ENCODE results near the gene OR2M7.
"Not testable (repeated sequence)": the region's sequence is repeated elsewhere in the genome, so short reads cannot be mapped to it uniquely, and the experiment has no call there.

The OR2M7 gene, protein sequence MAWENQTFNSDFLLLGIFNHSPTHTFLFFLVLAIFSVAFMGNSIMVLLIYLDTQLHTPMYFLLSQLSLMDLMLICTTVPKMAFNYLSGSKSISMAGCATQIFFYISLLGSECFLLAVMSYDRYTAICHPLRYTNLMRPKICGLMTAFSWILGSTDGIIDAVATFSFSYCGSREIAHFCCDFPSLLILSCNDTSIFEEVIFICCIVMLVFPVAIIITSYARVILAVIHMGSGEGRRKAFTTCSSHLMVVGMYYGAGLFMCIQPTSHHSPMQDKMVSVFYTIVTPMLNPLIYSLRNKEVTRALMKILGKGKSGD

DNA sequence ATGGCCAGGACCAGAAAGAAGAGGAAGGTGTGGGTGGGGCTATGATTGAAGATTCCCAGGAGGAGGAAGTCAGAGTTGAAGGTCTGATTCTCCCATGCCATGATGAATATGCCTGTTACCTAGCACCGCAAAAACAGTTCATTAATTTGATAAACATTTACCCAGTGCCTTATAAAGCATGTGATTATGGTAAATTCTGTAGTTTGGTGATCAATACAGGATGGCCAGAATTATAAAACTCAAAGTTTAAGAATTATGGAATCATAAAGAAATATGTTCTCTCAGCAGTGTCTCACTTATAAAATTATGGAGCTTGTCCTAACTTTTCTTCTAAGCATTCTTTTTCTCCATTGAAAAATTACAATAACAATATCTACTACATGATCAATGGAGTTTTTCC, at the start of gene OR2M7:
Gene OR2M7 (minus strand): TSS at position 101 of the 400 bp plus-strand sequence. CDS start 0 bp downstream, at position 101.
- no peak for DNase-seq

DNA sequence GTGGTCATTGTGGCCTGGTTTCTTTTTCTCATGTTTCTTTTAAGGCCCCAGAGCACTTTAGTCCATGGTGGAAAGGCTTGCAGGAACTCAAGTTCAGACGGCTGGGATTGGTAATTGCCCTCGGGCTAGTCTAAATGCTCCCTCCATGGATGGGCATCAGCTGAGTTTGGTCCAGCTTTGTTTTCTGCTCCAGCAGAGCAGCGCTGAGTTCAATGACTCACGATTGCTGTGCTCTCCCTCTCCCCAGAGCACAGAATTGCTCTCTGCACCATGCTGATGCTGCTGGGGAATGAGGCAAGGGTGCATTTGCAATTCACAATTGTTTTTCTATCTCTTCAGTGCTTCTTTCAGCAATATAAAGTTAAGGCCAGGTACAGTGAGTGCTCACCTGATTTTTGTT, 49.4 kb upstream of the OR2M7 start:
- no peak for DNase-seq

DNA sequence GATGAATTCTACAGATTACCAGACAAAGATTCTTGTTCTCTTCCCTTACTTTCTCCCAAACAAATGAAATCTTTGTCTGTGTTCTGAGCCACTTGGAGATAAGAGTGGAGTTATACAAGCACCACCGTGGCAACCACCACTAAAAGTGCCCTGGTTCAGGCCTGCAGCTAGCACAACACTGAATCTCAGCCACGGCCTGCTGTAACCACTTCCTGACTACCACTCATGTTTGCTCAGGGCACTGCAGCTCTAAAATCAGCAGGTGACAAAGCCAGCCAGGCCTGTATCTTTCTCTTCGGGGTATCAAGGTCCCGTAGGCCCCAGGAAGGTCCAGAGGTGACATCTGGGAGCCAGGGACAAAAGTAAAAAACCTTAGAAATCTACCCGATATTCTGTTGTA, 48.0 kb upstream of the OR2M7 start:
- no peak for DNase-seq

DNA sequence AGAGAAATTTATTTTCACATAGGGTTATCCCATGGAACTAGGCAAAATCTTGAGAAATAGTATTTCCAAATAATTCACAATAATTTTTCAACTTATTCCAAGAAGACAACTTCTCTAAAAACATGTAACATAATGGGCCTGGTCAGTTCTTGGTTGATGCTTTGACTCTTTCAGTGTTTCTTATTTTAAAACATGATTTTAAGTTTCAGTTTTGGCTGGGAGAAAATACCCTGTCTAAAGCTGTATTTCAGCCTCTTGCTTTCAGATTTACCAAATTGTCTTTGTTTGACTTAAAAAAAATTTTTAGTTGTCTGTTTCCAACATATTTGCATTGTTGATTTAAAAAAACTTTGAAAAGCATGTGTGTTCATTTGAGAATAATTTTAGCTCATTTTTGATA, 42.2 kb upstream of the OR2M7 start:
- DNase-seq, result no peak

DNA sequence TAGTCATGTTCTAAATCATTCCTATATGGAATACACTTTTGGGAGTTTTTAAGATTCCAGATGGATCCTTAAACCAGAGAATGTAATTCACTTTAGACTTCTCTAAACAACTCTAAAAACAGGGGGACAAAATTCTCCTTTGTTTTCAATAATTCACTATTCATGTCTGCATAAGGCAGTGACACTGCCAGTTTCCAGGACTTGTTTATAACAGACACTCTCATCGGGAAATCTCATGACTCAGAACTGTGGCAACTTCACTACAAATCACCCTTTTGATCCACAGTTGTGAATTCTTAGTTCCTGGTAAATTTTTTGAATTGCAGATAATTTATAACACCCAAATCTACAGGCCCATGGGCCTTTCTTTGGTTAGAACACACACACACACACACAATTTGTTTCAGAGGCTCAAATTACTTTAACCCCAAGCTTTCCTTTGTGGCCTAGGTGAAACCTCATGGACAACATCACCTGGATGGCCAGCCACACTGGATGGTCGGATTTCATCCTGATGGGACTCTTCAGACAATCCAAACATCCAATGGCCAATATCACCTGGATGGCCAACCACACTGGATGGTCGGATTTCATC, 36.9 kb upstream of the OR2M7 start, which contains the start of gene OR2T4:
Gene OR2T4 (plus strand): TSS at position 545 of the 595 bp plus-strand sequence. CDS start 0 bp downstream, at position 545.
- no peak for DNase-seq

DNA sequence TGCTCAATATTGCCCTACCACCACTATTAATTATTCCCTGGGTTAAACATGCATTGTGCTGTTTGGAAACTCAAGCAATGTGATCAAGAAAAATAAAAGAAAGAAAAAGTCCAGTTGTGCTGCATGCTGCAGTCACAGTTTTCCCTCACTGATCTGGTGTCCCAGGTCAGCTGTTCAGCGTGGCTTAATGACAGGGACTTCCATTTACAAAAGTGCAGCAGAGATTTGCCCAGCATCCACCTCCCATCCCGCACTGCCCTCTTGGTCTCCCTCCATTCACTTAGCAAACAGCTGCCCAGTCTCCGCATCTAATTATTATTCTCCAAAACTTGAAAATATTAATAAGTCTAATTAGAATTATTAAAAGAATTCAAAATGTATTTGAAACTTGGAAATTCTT, 35.0 kb upstream of the OR2M7 start:
- no peak for DNase-seq

DNA sequence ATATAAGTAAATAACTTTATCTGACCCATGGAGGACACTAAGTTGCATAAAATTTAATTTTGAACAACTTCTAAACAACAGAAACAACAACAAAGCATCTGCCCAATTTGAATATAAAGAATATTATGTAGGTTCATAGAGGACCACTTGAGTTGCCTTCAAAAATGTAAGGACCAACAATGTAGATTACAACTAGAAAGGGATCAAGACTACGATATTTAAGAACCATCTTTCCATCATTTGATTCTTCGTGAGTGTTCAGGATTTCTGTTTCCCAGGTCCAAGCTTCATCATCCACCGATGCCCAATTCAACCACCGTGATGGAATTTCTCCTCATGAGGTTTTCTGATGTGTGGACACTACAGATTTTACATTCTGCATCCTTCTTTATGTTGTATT, 24.1 kb upstream of the OR2M7 start, which contains the start of gene OR14C36:
Gene OR14C36 (plus strand): TSS at position 301 of the 400 bp plus-strand sequence. CDS start 0 bp downstream, at position 301.
- DNase-seq, result no peak

DNA sequence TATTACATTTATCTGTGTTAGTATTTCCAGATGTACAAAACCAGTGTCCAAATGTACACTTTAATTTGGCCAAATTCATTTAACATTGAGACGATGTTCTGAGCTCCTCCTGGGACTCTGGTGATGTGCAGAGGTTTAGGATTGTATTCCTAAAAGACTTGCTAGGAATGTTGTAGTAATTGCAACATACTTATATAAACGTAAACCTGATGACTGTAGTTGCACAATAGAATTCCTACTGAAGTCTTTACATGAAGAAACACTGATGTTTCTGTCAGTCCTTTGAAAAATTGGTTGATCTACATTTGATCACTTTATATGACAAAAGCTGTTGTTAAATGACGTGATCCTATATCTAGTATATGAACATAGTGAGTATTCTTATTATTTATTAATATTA, 19.1 kb upstream of the OR2M7 start:
- DNase-seq, result no peak

DNA sequence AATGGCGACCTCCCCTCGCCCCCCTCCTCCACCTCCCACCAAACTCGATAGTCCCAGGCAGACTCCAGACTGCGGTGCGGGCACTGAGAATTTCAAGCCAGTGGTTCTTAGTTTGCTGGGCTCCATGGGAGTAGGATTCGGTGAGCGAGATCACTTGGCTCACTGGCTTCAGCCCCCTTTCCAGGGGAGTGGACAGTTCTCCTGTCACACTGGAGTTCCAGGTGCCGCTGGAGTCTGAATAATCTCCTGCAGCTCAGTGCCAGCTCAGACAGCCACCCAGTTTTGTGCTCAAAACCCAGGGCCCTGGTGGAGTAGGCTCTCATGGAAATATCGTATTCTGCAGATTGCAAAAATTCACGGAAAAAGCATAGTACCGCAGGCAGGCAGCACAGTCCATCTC, 7.6 kb downstream of the OR2M7 start:
- DNase-seq, result no peak

DNA sequence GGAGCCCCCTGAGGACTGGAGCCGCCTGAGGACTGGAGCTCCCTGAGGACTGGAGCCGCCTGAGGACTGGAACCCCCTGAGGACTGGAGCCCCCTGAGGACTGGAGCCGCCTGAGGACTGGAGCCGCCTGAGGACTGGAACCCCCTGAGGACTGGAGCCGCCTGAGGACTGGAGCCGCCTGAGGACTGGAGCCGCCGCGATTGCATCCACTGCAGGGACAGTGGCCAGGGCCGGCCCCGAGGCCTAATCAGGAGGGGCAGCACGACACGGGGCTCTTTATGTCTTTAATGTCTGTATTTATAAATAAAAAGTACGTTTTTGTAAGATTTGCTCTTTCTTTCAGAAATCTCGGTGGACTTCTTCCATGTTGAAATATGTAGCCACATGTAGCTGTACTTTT, 17.6 kb downstream of the OR2M7 start:
- not testable (repeated sequence) for DNase-seq

DNA sequence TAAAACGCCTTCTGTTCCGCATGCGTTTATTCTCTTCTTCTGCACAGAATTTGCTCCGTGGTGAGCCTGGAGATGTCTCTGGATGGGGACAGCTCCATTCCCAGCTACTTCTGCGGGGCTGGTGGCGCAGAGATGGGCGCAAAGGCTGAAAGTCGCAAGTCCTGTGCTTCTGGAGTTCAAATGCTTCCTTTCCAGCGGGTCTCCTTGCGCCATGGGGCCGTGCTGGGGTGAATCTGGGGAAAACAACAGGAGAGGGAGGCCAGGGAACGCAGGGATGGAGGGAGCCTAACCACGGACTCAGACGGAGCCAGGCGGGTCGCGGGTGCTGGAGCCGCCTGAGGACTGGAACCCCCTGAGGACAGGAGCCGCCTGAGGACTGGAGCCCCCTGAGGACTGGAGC, 18.3 kb downstream of the OR2M7 start:
- DNase-seq, result no peak

DNA sequence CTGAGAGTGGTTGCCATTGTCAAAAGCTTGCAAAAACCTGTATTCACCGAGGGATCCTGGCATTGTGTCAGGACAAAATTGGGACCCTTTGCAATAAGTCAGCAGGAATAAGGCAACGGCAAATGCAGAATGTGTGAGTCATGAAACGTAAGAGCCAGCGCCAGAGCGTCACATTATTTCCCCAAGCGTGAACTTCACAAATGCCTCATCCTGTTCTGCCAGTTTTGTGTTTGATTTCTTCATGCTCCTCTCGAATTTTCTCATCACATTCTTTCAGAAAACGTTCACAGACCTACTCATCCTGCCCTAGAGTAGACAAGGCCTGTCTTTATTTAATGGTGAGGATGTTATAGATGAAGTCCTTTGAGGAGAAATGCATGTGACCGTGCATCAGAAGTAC, 18.7 kb downstream of the OR2M7 start:
- DNase-seq, result not testable (repeated sequence)

DNA sequence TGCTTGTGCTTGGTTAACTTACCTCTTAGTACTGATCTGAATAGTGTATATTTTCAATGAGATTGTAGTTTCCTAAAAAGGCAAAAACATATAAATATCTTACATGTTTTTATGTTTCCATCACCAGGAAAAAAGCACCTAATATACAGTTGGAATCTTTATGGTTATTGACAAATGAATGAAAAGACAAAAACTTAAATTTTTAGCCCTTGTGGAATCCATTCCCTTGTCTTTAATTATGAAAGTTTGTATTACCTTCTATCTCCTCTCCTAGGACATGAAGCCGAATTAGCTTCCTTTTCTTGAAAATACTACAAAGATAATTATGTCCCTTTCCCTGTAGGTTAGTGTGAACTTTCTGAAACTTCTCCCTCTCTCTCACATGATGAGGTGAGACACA, 21.0 kb downstream of the OR2M7 start, which contains the start of gene OR2T12:
Gene OR2T12 (minus strand): TSS at position 101 of the 400 bp plus-strand sequence. CDS start 7,846 bp downstream, outside the sequence.
- DNase-seq, result no peak

DNA sequence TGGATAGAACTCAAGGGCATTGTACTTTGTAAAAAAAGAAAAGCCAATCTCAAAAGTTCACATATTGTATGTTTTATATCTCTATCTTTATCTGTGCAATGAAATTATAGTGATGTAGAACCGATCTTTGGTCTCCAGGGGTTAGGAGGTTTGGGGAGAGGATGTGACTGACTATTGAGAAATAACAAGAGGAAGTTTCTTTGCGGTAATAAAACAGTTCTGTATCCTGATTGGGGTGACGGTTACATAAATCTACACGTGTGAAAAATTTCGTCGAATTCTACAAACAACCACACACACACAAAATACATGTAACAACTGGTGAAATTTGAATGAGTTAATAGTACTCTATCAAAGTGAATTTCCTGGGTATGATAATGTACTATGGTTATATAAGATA, 36.0 kb downstream of the OR2M7 start:
- no peak for DNase-seq

DNA sequence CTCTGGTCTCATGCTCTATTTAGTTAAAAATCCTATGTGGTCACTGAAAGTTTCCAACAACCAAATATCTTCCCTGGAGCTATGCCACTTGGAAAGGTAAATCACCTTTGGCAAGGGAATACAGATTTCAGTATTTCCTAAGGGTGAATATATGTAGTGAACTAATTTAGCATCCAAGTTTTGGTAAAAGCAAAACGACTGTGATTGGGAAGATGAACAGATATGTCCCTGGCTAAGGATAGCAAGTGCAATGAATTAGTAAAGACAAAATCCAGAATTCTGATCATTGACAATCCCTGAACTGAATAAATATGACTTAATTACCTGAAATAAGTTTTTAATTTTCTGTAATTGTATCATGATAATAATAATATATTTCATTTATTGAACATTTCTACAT, 46.5 kb downstream of the OR2M7 start, which contains the start of gene OR2T33:
Gene OR2T33 (minus strand): TSS at position 101 of the 400 bp plus-strand sequence. CDS start 4,162 bp downstream, outside the sequence.
- no peak for DNase-seq

Measured in stimulated activated CD4-positive, alpha-beta T cell treated with anti-CD3 and anti-CD28 coated beads, Interleukin-4, amount 100 ng/mL, for 24 hours (primary cell).